ENCODE data around the gene PDE11A.

DNA sequence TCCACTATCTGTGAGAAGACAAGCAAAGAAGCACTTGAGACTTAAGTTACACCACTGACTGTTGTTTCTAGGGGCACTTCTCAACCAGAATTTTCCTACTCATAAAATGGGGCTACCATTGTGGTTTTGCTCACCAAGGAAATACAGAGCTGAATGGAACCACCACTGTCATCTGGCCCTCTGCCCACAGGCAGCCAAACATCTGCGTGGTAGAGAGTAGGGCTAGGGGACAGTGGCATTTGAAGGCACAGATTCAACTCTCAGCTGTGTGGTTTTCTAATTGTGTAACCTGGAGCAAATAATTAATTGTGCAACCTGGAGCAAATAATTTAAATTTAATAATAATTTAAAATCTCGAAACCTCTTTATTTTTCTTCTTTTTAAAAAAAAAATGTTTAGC is 79.6 kb downstream of the PDE11A start:
- TF ChIP-seq, protein P1, sequence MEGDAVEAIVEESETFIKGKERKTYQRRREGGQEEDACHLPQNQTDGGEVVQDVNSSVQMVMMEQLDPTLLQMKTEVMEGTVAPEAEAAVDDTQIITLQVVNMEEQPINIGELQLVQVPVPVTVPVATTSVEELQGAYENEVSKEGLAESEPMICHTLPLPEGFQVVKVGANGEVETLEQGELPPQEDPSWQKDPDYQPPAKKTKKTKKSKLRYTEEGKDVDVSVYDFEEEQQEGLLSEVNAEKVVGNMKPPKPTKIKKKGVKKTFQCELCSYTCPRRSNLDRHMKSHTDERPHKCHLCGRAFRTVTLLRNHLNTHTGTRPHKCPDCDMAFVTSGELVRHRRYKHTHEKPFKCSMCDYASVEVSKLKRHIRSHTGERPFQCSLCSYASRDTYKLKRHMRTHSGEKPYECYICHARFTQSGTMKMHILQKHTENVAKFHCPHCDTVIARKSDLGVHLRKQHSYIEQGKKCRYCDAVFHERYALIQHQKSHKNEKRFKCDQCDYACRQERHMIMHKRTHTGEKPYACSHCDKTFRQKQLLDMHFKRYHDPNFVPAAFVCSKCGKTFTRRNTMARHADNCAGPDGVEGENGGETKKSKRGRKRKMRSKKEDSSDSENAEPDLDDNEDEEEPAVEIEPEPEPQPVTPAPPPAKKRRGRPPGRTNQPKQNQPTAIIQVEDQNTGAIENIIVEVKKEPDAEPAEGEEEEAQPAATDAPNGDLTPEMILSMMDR (IDR thresholded peaks at IDR 0.05): no peak
- no peak for TF ChIP-seq POLR2A (IDR thresholded peaks at IDR 0.05)

Data from esophagus squamous epithelium (tissue), 4 donors.